GM12892 (cell line): ENCODE data around the gene RHOV.

Experiments
- DNase-seq: peaks from one replicate; pipeline ENCODE4 v3.0.0; 2011; ENCODE audit not compliant: insufficient read length
- FAIRE-seq: peaks from 2 replicates; lab custom pipeline; 2011; peaks lifted over from hg19 to GRCh38; lab: Jason Lieb, UNC
- POLR2A ChIP-seq: IDR thresholded peaks from 2 replicates; pipeline ENCODE4 v1.6.1; 2011; ENCODE audit warnings: low read depth, low read length, control low read depth
- POLR2AphosphoS5 ChIP-seq: IDR thresholded peaks from 2 replicates; pipeline ENCODE4 v1.6.1; 2011; ENCODE audit warnings: low read depth, low read length, control low read depth
- TAF1 ChIP-seq: IDR thresholded peaks from 2 replicates; pipeline ENCODE4 v1.6.1; 2011; ENCODE audit warnings: low read depth, mild to moderate bottlenecking, control low read depth, low read length, borderline replicate concordance

Gene RHOV

GRCh38 chr15:40891810-40892446 lies 17.9 kb upstream of the RHOV start:
- DNase-seq = no peak
- no peak for FAIRE-seq
- TF ChIP-seq POLR2A (no peak), TAF1 (no peak), POLR2AphosphoS5 (no peak)

GRCh38 chr15:40891138-40891537 lies 17.1 kb upstream of the RHOV start:
- FAIRE-seq (no peak), DNase-seq (no peak)
- TF ChIP-seq POLR2AphosphoS5 (no peak), TAF1 (no peak), POLR2A (no peak)

- DNase-seq = no peak
- TF ChIP-seq POLR2A (no peak), TAF1 (no peak), POLR2AphosphoS5 (no peak)
- no peak for FAIRE-seq
Measured at GRCh38 chr15:40889112-40889511, 15.1 kb upstream of the RHOV start.

- DNase-seq (no peak), FAIRE-seq (no peak)
- TF ChIP-seq POLR2AphosphoS5 = no peak
- no peak for TF ChIP-seq TAF1
- no peak for TF ChIP-seq POLR2A
Measured at GRCh38 chr15:40886586-40886985, 12.6 kb upstream of the RHOV start.

GRCh38 chr15:40881351-40881750 lies 7.3 kb upstream of the RHOV start:
- TF ChIP-seq TAF1 (no peak), POLR2AphosphoS5 (no peak), POLR2A (no peak)
- DNase-seq = no peak
- no peak for FAIRE-seq

- no peak for DNase-seq
- FAIRE-seq = peak; percentile 14
- TF ChIP-seq TAF1 (no peak), POLR2AphosphoS5 (no peak), POLR2A (no peak)
Measured at GRCh38 chr15:40879609-40880008, 5.6 kb upstream of the RHOV start.

GRCh38 chr15:40878785-40879184 lies 4.8 kb upstream of the RHOV start:
- TF ChIP-seq POLR2A (no peak), POLR2AphosphoS5 (no peak), TAF1 (no peak)
- no peak for DNase-seq
- FAIRE-seq = peak; percentile 96

GRCh38 chr15:40877694-40878093 lies 3.7 kb upstream of the RHOV start:
- FAIRE-seq (no peak), DNase-seq (no peak)
- no peak for TF ChIP-seq POLR2AphosphoS5
- no peak for TF ChIP-seq TAF1
- TF ChIP-seq POLR2A = no peak

- FAIRE-seq (no peak), DNase-seq (no peak)
- TF ChIP-seq POLR2A (no peak), POLR2AphosphoS5 (no peak), TAF1 (no peak)
Measured at GRCh38 chr15:40875991-40876730, 2.1 kb upstream of the RHOV start.

GRCh38 chr15:40872791-40873693 lies 992 bp downstream of the RHOV start:
- TF ChIP-seq POLR2A = no peak
- TF ChIP-seq TAF1 = no peak
- no peak for TF ChIP-seq POLR2AphosphoS5
- DNase-seq (no peak), FAIRE-seq (no peak)
